Neural progenitor cell (in vitro differentiated cells): Measurements from ENCODE around the gene MLST8. TPM values are rescaled to one million over a fixed set of nuclear protein-coding genes. Genes with fewer than 3 reads are reported as not detected.

Source experiments
- DNase-seq: peaks from one replicate; pipeline ENCODE4 v3.0.0-alpha.2; 2016; ENCODE audit warnings: low spot score
- H2AFZ ChIP-seq: fragments of 200-600 bp; sonication (generic); replicated peaks from 2 replicates; pipeline ENCODE4 v1.6.1; 2016; ENCODE audit warnings: antibody characterized with exemption
- H3F3A ChIP-seq: fragments of 200-600 bp; sonication (generic); 2 replicates; pipeline ENCODE4 v1.6.1; 2016; ENCODE audit warnings: antibody characterized with exemption, low read depth
- H3K27ac ChIP-seq: fragments of 200-600 bp; sonication (generic); 2 replicates; pipeline ENCODE4 v1.5.1; 2016; ENCODE audit warnings: mild to moderate bottlenecking
- H3K27me3 ChIP-seq: fragments of 200-600 bp; sonication (generic); 2 replicates; pipeline ENCODE4 v1.6.1; 2016; ENCODE audit warnings: mild to moderate bottlenecking, moderate library complexity
- H3K36me3 ChIP-seq: fragments of 200-600 bp; sonication (generic); 2 replicates; pipeline ENCODE4 v1.5.1; 2016
- H3K4me1 ChIP-seq: fragments of 200-600 bp; sonication (generic); 2 replicates; pipeline ENCODE4 v1.6.1; 2016; ENCODE audit warnings: mixed run types
- H3K4me2 ChIP-seq: fragments of 200-600 bp; sonication (generic); 2 replicates; pipeline ENCODE4 v1.6.1; 2016
- H3K4me3 ChIP-seq: fragments of 200-600 bp; sonication (generic); 2 replicates; pipeline ENCODE4 v1.5.1; 2016
- H3K79me2 ChIP-seq: fragments of 200-600 bp; sonication (generic); 2 replicates; pipeline ENCODE4 v1.6.1; 2016; ENCODE audit warnings: low read depth
- H3K9ac ChIP-seq: fragments of 200-600 bp; sonication (generic); 2 replicates; pipeline ENCODE4 v1.6.1; 2016
- H3K9me3 ChIP-seq: fragments of 200-600 bp; sonication (generic); 2 replicates; pipeline ENCODE4 v1.5.1; 2016; ENCODE audit warnings: low read depth
- H4K20me1 ChIP-seq: fragments of 200-600 bp; sonication (generic); 2 replicates; pipeline ENCODE4 v1.6.1; 2016; ENCODE audit warnings: low read depth
- H3K27ac Mint-ChIP-seq: 3 replicates; pipeline ENCODE4 v1.8.0; 2021; ENCODE audit warnings: mixed read lengths
- H3K27me3 Mint-ChIP-seq: 2 replicates; pipeline ENCODE4 v1.8.0; 2022; ENCODE audit warnings: low read depth, mild to moderate bottlenecking, inconsistent platforms, moderate library complexity, mixed read lengths; ENCODE audit not compliant: insufficient read depth
- H3K36me3 Mint-ChIP-seq: 3 replicates; pipeline ENCODE4 v1.8.0; 2021; ENCODE audit warnings: mixed read lengths
- H3K4me1 Mint-ChIP-seq: 3 replicates; pipeline ENCODE4 v1.8.0; 2021; ENCODE audit warnings: mixed read lengths
- H3K4me3 Mint-ChIP-seq: 3 replicates; pipeline ENCODE4 v1.8.0; 2021; ENCODE audit warnings: mild to moderate bottlenecking, moderate library complexity, mixed read lengths
- H3K9me3 Mint-ChIP-seq: 3 replicates; pipeline ENCODE4 v1.8.0; 2020; ENCODE audit warnings: mixed read lengths
- CTCF ChIP-seq: fragments of 200-600 bp; sonication (generic); IDR thresholded peaks from 2 replicates; pipeline ENCODE4 v1.5.1; 2017; ENCODE audit warnings: antibody characterized with exemption, mild to moderate bottlenecking
- EZH2 ChIP-seq: fragments of 200-600 bp; sonication (generic); IDR thresholded peaks from 2 replicates; pipeline ENCODE4 v1.6.1; 2017; ENCODE audit warnings: antibody characterized with exemption, mild to moderate bottlenecking, moderate library complexity
- EZH2phosphoT487 ChIP-seq: fragments of 200-600 bp; sonication (generic); IDR thresholded peaks from 2 replicates; pipeline ENCODE4 v1.6.1; 2017; ENCODE audit warnings: antibody characterized with exemption
- total RNA-seq: library from RNA; depleted of rRNA; stranded (reverse); fragments of >200 nt; gene quantifications from 2 replicates; pipeline ENCODE4 v1.2.3, GENCODE V29; 2015; ENCODE audit warnings: low replicate concordance

Gene MLST8
- total RNA-seq, 1 donor from 2014 or later, result 24.9 TPM

- H3K4me1 ChIP-seq, result peaks cover 6% of the 10 kb centered on the region
- H3F3A ChIP-seq, result peaks cover 3% of the 10 kb centered on the region
- no peak overlapping the region for H3K4me3 ChIP-seq
- peaks cover 42% of the 10 kb centered on the region for H3K79me2 ChIP-seq
- peaks cover 6% of the 10 kb centered on the region for H4K20me1 ChIP-seq
- no peak for TF ChIP-seq CTCF
- no peak for TF ChIP-seq EZH2
- no peak for TF ChIP-seq EZH2phosphoT487
- H3K27me3 ChIP-seq, result no peaks in the 10 kb centered on the region
- DNase-seq, result no peak
- H3K36me3 Mint-ChIP-seq, result peaks cover 8% of the 10 kb centered on the region
- H3K9me3 ChIP-seq, result no peaks in the 10 kb centered on the region
- peaks cover 5% of the 10 kb centered on the region for H3K4me1 Mint-ChIP-seq
- no peaks in the 10 kb centered on the region for H3K9me3 Mint-ChIP-seq
- no peak overlapping the region for H3K4me2 ChIP-seq
- H3K27ac ChIP-seq, result no peak overlapping the region
- H3K9ac ChIP-seq, result no peak overlapping the region
- peaks cover 8% of the 10 kb centered on the region for H3K27me3 Mint-ChIP-seq
- H2AFZ ChIP-seq, result no peak overlapping the region
- H3K27ac Mint-ChIP-seq, result no peak overlapping the region
- no peak overlapping the region for H3K4me3 Mint-ChIP-seq
- no peaks in the 10 kb centered on the region for H3K36me3 ChIP-seq
Measured at GRCh38 chr16:2246301-2246885, 41.1 kb downstream of the MLST8 start.

GRCh38 chr16:2250652-2251295, 45.5 kb downstream of the MLST8 start:
- H3F3A ChIP-seq, result peaks cover 42% of the 10 kb centered on the region
- Mint-ChIP-seq H3K27me3 (peaks cover 2% of the 10 kb centered on the region), H3K9me3 (no peaks in the 10 kb centered on the region), H3K4me3 (peak overlapping the region; percentile 92), H3K27ac (peak overlapping the region; percentile 51), H3K4me1 (peaks cover 9% of the 10 kb centered on the region), H3K36me3 (peaks cover 15% of the 10 kb centered on the region)
- H3K27ac ChIP-seq, result no peak overlapping the region
- peaks cover 42% of the 10 kb centered on the region for H3K79me2 ChIP-seq
- H3K27me3 ChIP-seq, result no peaks in the 10 kb centered on the region
- H3K4me1 ChIP-seq, result peaks cover 9% of the 10 kb centered on the region
- no peak for DNase-seq
- TF ChIP-seq EZH2 (no peak), EZH2phosphoT487 (no peak), CTCF (no peak)
- H3K9ac ChIP-seq, result peak overlapping the region; percentile 53
- no peaks in the 10 kb centered on the region for H3K9me3 ChIP-seq
- peaks cover 34% of the 10 kb centered on the region for H4K20me1 ChIP-seq
- H3K36me3 ChIP-seq, result no peaks in the 10 kb centered on the region
- H2AFZ ChIP-seq, result peak overlapping the region; percentile 56
- peak overlapping the region; percentile 79 for H3K4me2 ChIP-seq
- peak overlapping the region; percentile 69 for H3K4me3 ChIP-seq

GRCh38 chr16:2251296-2252111, 46.2 kb downstream of the MLST8 start, which contains the start of gene ECI1:
ECI1 (minus strand) TSS chr16:2251587; CDS start chr16:2251566, 21 bp downstream.
- H3K4me2 ChIP-seq, result peak within 1 kb of the TSS; percentile 79
- H4K20me1 ChIP-seq, result peaks cover 37% of the 10 kb centered on the region
- TF ChIP-seq EZH2phosphoT487 (no peak), CTCF (peak; percentile 67), EZH2 (no peak)
- Mint-ChIP-seq H3K27me3 (peaks cover 3% of the 10 kb centered on the region), H3K4me1 (peaks cover 9% of the 10 kb centered on the region), H3K36me3 (peaks cover 17% of the 10 kb centered on the region), H3K4me3 (peak within 1 kb of the TSS; percentile 92), H3K27ac (peak within 1 kb of the TSS; percentile 51), H3K9me3 (no peaks in the 10 kb centered on the region)
- H3K36me3 ChIP-seq, result no peaks in the 10 kb centered on the region
- DNase-seq, result peak; percentile 96
- peaks cover 45% of the 10 kb centered on the region for H3K79me2 ChIP-seq
- peak within 1 kb of the TSS; percentile 53 for H3K9ac ChIP-seq
- peaks cover 9% of the 10 kb centered on the region for H3K4me1 ChIP-seq
- peaks cover 49% of the 10 kb centered on the region for H3F3A ChIP-seq
- H2AFZ ChIP-seq, result peak within 1 kb of the TSS; percentile 56
- peak within 1 kb of the TSS; percentile 83 for H3K27ac ChIP-seq
- H3K27me3 ChIP-seq, result no peaks in the 10 kb centered on the region
- no peaks in the 10 kb centered on the region for H3K9me3 ChIP-seq
- H3K4me3 ChIP-seq, result peak within 1 kb of the TSS; percentile 69
